IPS-15b (cell line): Measurements from ENCODE around the gene DEGS2.
"Not testable (repeated sequence)": the region's sequence is repeated elsewhere in the genome, so short reads cannot be mapped to it uniquely, and the experiment has no call there.

ENCODE experiments used
- H3K27me3 ChIP-seq: one replicate; pipeline ENCODE4 v1.6.1; 2013; ENCODE audit warnings: low read length; ENCODE audit not compliant: control insufficient read depth, insufficient read depth
- H3K36me3 ChIP-seq: one replicate; pipeline ENCODE4 v1.6.1; 2013; ENCODE audit warnings: low read length; ENCODE audit not compliant: control insufficient read depth, insufficient read depth
- H3K4me1 ChIP-seq: one replicate; pipeline ENCODE4 v1.6.1; 2013; ENCODE audit warnings: mild to moderate bottlenecking, low read length; ENCODE audit not compliant: control insufficient read depth, insufficient read depth
- H3K4me3 ChIP-seq: one replicate; pipeline ENCODE4 v1.5.1; 2013; ENCODE audit warnings: low read depth, low read length
- H3K9ac ChIP-seq: one replicate; pipeline ENCODE4 v1.6.1; 2013; ENCODE audit warnings: low read depth, mild to moderate bottlenecking, low read length
- H3K9me3 ChIP-seq: one replicate; pipeline ENCODE4 v1.6.1; 2013; ENCODE audit warnings: mild to moderate bottlenecking, low read length; ENCODE audit not compliant: control insufficient read depth, insufficient read depth

DEGS2 gene

DNA sequence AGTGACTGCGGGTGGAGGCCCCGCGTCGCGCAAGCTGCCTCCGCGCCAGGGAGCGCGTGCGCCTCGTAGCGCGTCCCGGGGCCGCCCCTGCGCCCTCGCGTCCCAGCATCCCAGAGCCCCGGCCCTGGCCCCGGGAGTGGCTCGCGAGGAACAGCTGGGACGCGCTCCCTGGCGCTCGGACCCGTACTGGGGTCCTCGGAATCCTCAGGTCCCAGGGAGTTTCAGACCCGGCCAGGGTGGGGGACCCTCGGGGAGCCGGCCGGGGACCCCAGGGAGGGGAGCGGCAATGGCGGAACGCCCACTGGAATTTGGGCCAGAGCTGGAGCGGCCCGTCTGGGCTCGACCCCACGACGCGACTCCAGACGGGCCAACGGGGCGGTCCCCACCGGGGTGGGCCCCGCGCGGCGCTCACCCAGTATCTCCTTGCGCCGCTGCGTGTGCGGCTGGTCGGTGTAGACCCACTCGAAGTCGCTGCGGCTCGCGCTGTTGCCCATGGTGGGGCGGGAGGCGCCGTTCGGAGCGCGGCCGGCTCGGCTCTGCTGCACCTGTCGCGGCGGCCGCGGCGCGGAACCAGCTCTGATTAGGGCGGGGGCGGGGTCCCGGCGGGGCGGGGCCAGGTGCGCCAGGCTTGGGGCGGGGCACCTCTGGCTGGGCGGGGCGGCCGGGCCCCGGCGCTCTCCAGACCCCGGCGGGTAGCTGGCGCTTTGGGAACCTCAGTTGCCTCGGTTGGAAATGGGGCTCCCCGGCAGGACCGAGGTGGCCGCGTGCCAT is at the start of gene DEGS2:
Gene DEGS2, minus strand, starts transcription at position 552 of the 771 bp plus-strand sequence. Its CDS starts 58 bp downstream, at position 494.
- H3K9ac ChIP-seq: no peak within 1 kb of the TSS
- H3K27me3 ChIP-seq: peaks cover 50% of the 10 kb centered on the region
- no peaks in the 10 kb centered on the region for H3K36me3 ChIP-seq
- peak within 1 kb of the TSS; percentile 60 for H3K4me3 ChIP-seq
- H3K9me3 ChIP-seq: no peaks in the 10 kb centered on the region
- H3K4me1 ChIP-seq: no peaks in the 10 kb centered on the region

DNA sequence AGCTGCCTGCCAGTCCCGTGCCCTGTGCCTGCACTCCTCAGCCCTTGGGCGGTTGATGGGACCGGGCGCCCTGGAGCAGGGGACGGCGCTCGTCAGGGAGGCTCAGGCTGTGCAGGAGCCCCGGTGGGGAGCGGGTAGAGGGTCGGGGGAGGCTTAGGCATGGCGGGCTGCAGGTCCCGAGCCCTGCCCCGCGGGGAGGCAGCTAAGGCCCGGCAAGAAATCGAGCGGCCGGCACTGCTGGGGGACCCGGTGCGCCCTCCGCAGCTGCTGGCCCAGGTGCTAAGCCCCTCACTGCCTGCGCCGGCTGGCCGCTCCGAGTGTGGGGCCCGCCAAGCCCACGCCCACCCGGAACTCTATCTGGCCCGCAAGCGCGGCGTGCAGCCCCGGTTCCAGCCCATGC is 48.7 kb upstream of the DEGS2 start:
- not testable (repeated sequence) for H3K4me1 ChIP-seq, H3K9me3 ChIP-seq, H3K9ac ChIP-seq, H3K36me3 ChIP-seq, H3K27me3 ChIP-seq, H3K4me3 ChIP-seq

DNA sequence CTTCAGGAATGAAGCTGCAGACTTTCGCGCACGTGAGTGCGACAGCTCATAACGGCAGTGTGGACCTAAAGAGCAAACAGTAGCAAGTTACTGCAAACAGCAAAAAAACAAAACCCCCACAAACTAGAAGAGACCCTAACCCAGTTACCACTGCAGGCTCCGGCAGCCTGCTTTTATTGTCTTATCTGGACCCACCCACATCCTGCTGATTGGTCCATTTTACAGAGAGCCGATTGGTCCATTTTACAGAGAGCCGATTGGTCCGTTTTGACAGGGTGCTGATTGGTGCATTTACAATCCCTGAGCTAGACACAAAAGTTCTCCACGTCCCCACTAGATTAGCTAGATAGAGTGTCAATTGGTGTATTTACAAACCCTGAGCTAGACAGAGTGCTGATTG is 48.1 kb upstream of the DEGS2 start:
- not testable (repeated sequence) for H3K4me1 ChIP-seq, H3K4me3 ChIP-seq, H3K27me3 ChIP-seq, H3K9ac ChIP-seq, H3K9me3 ChIP-seq, H3K36me3 ChIP-seq

DNA sequence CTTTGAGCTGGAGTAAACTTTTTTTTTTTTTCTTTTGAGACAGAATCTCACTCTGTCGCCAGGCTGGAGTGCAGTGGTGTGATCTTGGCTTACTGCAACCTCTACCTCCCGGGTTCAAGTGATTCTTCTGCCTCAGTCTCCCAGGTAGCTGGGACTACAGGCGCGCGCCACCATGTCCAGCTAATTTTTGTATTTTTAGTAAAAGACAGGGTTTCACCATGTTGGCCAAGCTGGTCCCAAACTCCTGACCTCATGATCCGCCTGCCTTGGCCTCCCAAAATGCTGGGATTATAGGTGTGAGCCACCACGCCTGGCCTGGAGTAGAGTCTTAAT is 45.4 kb upstream of the DEGS2 start:
- not testable (repeated sequence) for H3K4me1 ChIP-seq, H3K9me3 ChIP-seq, H3K4me3 ChIP-seq, H3K9ac ChIP-seq, H3K36me3 ChIP-seq, H3K27me3 ChIP-seq

DNA sequence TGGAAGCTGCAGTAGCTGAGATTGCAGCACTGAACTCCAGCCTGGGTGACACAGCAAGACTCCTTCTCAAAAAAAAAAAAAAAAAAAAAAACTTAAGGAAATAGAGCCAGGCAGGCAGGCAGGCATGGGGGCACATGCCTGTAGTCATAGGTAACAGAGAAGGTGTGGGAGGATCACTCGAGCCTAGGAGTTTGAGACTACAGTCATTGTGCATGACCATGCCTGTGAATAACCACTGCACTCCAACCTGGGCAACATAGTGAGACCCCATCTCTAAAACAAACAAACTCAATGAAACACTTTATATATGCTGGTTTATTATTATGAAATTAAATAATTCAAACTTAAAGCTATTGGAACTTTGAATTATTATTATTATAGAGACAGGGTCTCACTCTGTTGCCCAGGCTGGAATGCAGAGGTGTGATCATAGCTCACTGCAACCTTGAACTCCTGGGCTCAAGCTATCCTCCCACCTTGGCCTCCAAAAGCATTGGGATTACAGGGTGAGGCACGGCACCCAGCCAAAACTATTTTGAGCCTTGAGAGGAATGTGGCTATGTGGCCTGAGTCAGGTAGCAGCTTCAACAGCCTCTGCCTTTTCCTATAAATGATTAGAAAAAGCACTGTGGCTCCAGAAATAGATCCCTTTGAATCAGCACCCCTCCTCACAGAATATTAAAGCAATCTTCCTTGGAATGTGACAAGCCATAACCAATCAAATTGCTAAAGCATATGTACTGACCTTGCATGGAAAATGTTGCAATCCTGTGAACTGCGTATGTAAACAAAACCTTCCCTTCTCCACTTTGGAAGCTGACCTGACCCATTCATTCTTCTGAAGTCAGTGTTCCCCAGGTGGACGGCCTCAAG is 44.8 kb upstream of the DEGS2 start:
- H3K27me3 ChIP-seq: no peaks in the 10 kb centered on the region

DNA sequence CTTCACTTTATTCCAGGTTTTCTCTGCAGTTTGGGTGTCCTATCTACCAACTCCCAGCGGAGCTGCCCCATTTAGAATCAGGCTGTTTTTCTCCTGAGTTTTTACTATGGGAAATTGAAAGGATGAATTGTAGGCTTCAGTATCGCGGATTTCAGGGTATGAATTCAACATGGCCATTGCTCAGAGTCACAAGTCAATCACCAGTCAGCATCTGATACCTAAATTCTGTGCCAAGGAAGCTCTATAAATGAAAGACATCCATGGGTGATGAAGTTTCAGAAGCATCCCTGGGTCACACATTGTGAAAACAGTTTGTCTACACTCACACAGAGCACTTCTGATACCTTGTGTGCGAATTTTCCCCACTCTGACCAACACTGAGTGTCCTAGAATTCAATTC is 43.7 kb upstream of the DEGS2 start:
- no peaks in the 10 kb centered on the region for H3K9me3 ChIP-seq
- H3K36me3 ChIP-seq: no peaks in the 10 kb centered on the region
- no peaks in the 10 kb centered on the region for H3K27me3 ChIP-seq
- H3K9ac ChIP-seq: no peak overlapping the region
- H3K4me1 ChIP-seq: peaks cover 2% of the 10 kb centered on the region
- no peak overlapping the region for H3K4me3 ChIP-seq

More for the DNA sequence above, 44.8 kb upstream of the DEGS2 start:
- no peaks in the 10 kb centered on the region for H3K9me3 ChIP-seq
- H3K4me1 ChIP-seq: peaks cover 2% of the 10 kb centered on the region
- H3K9ac ChIP-seq: no peak overlapping the region
- no peak overlapping the region for H3K4me3 ChIP-seq
- H3K36me3 ChIP-seq: no peaks in the 10 kb centered on the region

DNA sequence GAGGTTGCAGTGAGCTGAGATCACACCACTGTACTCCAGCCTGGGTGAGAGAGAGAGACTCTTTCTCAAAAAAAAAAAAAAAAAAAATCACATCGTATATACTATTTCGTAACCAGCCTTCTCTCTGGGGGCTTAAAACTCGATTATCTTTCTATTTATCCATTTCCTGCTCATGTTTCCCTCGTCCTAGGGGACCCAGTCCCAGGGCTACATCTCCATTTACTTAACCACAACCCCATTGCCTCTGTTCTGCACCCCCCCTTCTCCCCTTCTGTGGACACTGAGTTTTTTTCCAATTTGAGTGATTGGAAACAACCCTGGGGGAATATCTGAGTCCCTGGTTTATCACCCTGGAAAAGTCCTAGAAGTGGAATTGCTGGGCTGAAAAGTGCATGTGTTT is 43.3 kb upstream of the DEGS2 start:
- Histone ChIP-seq H3K9me3 (no peaks in the 10 kb centered on the region), H3K9ac (no peak overlapping the region), H3K4me1 (peaks cover 2% of the 10 kb centered on the region), H3K27me3 (no peaks in the 10 kb centered on the region), H3K4me3 (no peak overlapping the region), H3K36me3 (no peaks in the 10 kb centered on the region)

DNA sequence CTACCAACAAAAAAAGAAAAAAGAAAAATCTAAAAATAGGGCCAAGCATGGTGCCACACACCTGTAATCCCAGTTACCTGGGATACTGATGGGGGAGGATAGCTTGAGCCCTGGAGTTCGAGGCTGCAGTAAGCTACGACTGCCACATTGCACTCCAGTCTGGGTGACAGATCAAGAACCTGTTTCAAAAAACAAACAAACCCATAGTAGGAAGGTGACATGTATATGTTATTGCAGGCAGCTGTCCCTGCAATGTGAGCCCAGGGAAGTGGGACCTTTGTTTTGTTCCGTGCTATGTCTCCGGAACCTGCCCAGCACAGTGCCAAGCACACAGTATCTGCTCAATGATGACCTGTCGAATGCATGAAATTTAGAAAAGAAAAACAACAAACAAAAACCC is 42.3 kb upstream of the DEGS2 start:
- H3K9ac ChIP-seq: no peak overlapping the region
- H3K36me3 ChIP-seq: no peaks in the 10 kb centered on the region
- H3K4me3 ChIP-seq: no peak overlapping the region
- H3K4me1 ChIP-seq: peaks cover 2% of the 10 kb centered on the region
- no peaks in the 10 kb centered on the region for H3K27me3 ChIP-seq
- H3K9me3 ChIP-seq: no peaks in the 10 kb centered on the region

DNA sequence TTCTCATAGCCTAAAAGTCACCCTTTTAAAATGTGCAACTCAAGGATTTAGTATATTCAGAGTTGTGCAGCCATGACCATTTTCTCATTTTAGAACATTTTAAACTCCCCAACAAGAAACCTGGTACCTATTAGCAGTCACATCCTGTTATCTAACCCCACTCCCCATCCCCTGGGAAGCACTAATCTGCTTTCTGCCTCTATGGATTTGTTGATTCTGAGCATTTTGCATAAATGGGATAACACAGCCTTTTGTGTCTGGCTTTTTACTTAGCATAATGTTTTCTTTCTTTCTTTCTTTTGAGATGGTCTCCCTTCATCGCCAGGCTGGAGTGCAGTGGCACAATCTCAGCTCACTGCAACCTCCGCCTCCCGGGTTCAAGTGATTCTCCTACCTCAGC is 40.9 kb upstream of the DEGS2 start:
- Histone ChIP-seq H3K9me3 (no peaks in the 10 kb centered on the region), H3K4me3 (no peak overlapping the region), H3K4me1 (peaks cover 2% of the 10 kb centered on the region), H3K27me3 (no peaks in the 10 kb centered on the region), H3K36me3 (no peaks in the 10 kb centered on the region), H3K9ac (no peak overlapping the region)

DNA sequence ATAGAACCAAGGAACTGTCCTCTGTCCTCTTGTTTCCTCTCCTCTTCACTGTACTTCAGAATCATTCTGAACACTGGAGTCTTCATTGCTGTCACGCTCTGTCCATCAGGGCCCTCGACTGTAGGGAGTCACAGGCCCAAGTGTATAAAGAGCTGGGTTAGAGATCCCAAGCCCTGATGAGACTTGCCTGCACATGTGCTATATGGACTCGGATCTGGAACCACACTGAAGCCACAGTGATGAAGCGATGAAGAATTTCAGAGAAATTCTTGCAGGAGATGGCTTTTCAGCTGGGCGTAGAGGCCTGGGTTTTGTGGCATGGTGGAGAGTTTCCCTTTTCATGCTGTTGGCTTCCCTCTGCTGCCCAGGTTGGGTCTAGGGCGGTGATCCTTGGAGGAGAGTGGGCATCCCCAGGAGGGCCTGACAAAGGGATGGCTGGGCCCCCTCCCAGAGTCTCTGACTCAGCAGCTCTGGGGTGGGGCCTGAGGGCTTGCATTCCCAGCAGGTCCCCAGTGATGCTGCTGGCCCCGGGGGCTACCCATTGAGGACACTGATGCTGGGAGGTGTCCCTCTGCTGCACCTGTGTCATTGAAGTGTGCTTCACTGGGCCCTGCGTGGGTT is 39.9 kb upstream of the DEGS2 start:
- no peaks in the 10 kb centered on the region for H3K27me3 ChIP-seq
- H3K36me3 ChIP-seq: no peaks in the 10 kb centered on the region
- no peaks in the 10 kb centered on the region for H3K9me3 ChIP-seq
- H3K4me1 ChIP-seq: peaks cover 2% of the 10 kb centered on the region
- no peak overlapping the region for H3K9ac ChIP-seq
- H3K4me3 ChIP-seq: no peak overlapping the region

DNA sequence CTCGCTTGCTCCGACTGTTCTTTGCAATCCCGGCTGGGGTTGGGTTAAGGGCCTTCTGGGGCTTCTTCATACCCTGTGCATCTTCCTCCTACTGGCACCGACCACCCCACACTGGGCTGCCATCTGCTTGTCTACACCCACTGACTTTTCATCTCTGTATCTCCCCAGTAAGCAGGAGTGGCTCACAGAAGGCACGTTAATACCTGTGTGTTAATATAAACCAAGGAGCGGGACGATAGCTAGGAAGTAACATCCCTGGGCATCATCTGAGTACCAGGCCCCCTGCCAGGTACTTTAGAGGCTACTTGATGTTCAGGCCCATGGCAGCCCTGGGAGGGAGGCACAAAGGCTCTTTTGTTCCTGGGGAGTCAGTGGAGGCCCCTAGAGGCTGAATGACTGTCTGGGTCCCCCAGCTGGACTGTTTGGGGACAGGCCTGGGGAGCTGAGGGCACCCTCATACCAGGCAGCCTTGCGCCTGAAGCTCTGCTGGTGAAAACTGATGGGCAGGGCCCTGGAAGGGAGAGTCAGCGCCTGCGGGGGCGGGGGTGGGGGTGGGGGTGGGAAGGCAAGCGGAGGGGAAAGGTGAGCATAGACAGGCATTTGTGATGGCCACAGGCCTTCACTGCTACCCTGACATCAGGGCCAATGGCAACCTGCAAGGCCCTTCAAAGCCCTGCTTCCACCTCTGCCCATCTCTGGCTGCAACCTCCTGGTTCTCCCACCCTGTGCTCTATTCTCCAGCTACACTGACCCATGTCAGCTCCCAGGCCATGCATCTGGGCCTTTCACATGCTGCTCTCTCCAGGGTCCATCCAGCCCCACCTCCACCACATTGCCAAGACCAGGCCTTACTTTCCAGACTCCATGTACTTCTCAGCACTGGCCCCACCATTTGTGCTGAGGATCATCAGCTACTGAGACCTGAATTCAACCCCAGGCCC is 34.2 kb upstream of the DEGS2 start:
- peaks cover 4% of the 10 kb centered on the region for H3K4me1 ChIP-seq
- H3K27me3 ChIP-seq: no peaks in the 10 kb centered on the region
- H3K4me3 ChIP-seq: no peak overlapping the region
- H3K36me3 ChIP-seq: no peaks in the 10 kb centered on the region
- peak overlapping the region; percentile 57 for H3K9ac ChIP-seq
- no peaks in the 10 kb centered on the region for H3K9me3 ChIP-seq
